HepG2 (cell line): Measurements from ENCODE around the gene UPB1. TPM values are rescaled to one million over a fixed set of nuclear protein-coding genes. Genes with fewer than 3 reads are reported as not detected.

Experiments
- ARNT2 ChIP-seq: sonication (generic); formaldehyde crosslinking; IDR thresholded peaks from 2 replicates; pipeline ENCODE4 v1.8.0; 2022; ENCODE audit warnings: mild to moderate bottlenecking, low read depth, missing genetic modification reagents, moderate library complexity
- ATRX ChIP-seq: sonication (generic); formaldehyde crosslinking; IDR thresholded peaks from 2 replicates; pipeline ENCODE4 v1.4.0; 2020; ENCODE audit warnings: missing genetic modification reagents, borderline replicate concordance
- FOXO4 ChIP-seq: sonication (generic); formaldehyde crosslinking; conservative IDR thresholded peaks from 2 replicates; pipeline ENCODE4 v1.8.1; 2023; ENCODE audit warnings: missing genetic modification reagents
- HNRNPUL1 ChIP-seq: fragments of 200-400 bp; formaldehyde crosslinking; IDR thresholded peaks from 2 replicates; pipeline ENCODE4 v1.6.1; 2017; ENCODE audit warnings: low read depth, mild to moderate bottlenecking, low read length, moderate library complexity
- KAT7 ChIP-seq: IDR thresholded peaks from 2 replicates; pipeline ENCODE4 v1.6.1; 2018; ENCODE audit warnings: borderline replicate concordance, missing compliant biosample characterization
- MED8 ChIP-seq: sonication (generic); formaldehyde crosslinking; IDR thresholded peaks from 2 replicates; pipeline ENCODE4 v1.8.1; 2023; ENCODE audit warnings: mild to moderate bottlenecking, missing genetic modification reagents; ENCODE audit not compliant: insufficient replicate concordance
- MNT ChIP-seq: fragments of 450-650 bp; IDR thresholded peaks from 2 replicates; pipeline ENCODE4 v1.6.1; 2016
- MTF2 ChIP-seq: sonication (generic); formaldehyde crosslinking; IDR thresholded peaks from 2 replicates; pipeline ENCODE4 v1.5.0; 2020; ENCODE audit warnings: missing genetic modification reagents, borderline replicate concordance
- MXD4 ChIP-seq: IDR thresholded peaks from 2 replicates; pipeline ENCODE4 v1.6.1; 2016; ENCODE audit warnings: mild to moderate bottlenecking, missing biosample characterization, missing genetic modification reagents
- NFKB2 ChIP-seq: sonication (generic); formaldehyde crosslinking; IDR thresholded peaks from 2 replicates; pipeline ENCODE4 v1.4.0; 2020; ENCODE audit warnings: missing genetic modification reagents, borderline replicate concordance
- POGK ChIP-seq: sonication (generic); formaldehyde crosslinking; conservative IDR thresholded peaks from 2 replicates; pipeline ENCODE4 v1.8.0; 2022; ENCODE audit warnings: mild to moderate bottlenecking, moderate library complexity, missing genetic modification reagents
- RCOR2 ChIP-seq: IDR thresholded peaks from 2 replicates; pipeline ENCODE4 v1.6.1; 2016; ENCODE audit warnings: missing biosample characterization, missing genetic modification reagents
- RFXAP ChIP-seq: sonication (generic); formaldehyde crosslinking; IDR thresholded peaks from 2 replicates; pipeline ENCODE4 v1.4.0; 2020; ENCODE audit warnings: missing genetic modification reagents, borderline replicate concordance
- SMARCE1 ChIP-seq: fragments of 450-650 bp; IDR thresholded peaks from 2 replicates; pipeline ENCODE4 v1.6.1; 2017; ENCODE audit warnings: borderline replicate concordance
- ZBTB33 ChIP-seq: sonication (generic); formaldehyde crosslinking; IDR thresholded peaks from 2 replicates; pipeline ENCODE4 v1.4.0; 2020; ENCODE audit warnings: missing genetic modification reagents
- ZMYM2 ChIP-seq: sonication (generic); formaldehyde crosslinking; IDR thresholded peaks from 2 replicates; pipeline ENCODE4 v1.8.0; 2022; ENCODE audit warnings: mild to moderate bottlenecking, missing genetic modification reagents
- ZNF101 ChIP-seq: sonication (generic); formaldehyde crosslinking; IDR thresholded peaks from 2 replicates; pipeline ENCODE4 v1.4.0; 2020; ENCODE audit warnings: mild to moderate bottlenecking, low read depth, missing genetic modification reagents, borderline replicate concordance
- ZNF234 ChIP-seq: sonication (generic); formaldehyde crosslinking; conservative IDR thresholded peaks from 2 replicates; pipeline ENCODE4 v1.5.1; 2020; ENCODE audit warnings: mild to moderate bottlenecking, missing genetic modification reagents
- ZNF343 ChIP-seq: sonication (generic); formaldehyde crosslinking; IDR thresholded peaks from 2 replicates; pipeline ENCODE4 v1.4.0; 2020; ENCODE audit warnings: mild to moderate bottlenecking, missing genetic modification reagents
- ZNF362 ChIP-seq: sonication (generic); formaldehyde crosslinking; IDR thresholded peaks from 2 replicates; pipeline ENCODE4 v1.4.0; 2020; ENCODE audit warnings: missing genetic modification reagents, mild to moderate bottlenecking, borderline replicate concordance
- ZNF382 ChIP-seq: sonication (generic); formaldehyde crosslinking; IDR thresholded peaks from 2 replicates; pipeline ENCODE4 v1.5.0; 2020; ENCODE audit warnings: missing genetic modification reagents, mild to moderate bottlenecking, borderline replicate concordance
- ZNF430 ChIP-seq: sonication (generic); formaldehyde crosslinking; IDR thresholded peaks from 2 replicates; pipeline ENCODE4 v1.9.0; 2021; ENCODE audit warnings: mild to moderate bottlenecking, missing genetic modification reagents
- ZNF564 ChIP-seq: sonication (generic); formaldehyde crosslinking; IDR thresholded peaks from 2 replicates; pipeline ENCODE4 v1.8.1; 2023; ENCODE audit warnings: mild to moderate bottlenecking, missing genetic modification reagents
- ZNF850 ChIP-seq: sonication (generic); formaldehyde crosslinking; conservative IDR thresholded peaks from 2 replicates; pipeline ENCODE4 v1.9.0; 2021; ENCODE audit warnings: mild to moderate bottlenecking, missing genetic modification reagents
- polyA plus RNA-seq, 8 experiments: library from polyadenylated mRNA; depleted of rRNA in 3 of 8; stranded (reverse) in 7 of 8; unstranded in 1 of 8; fragments of >200 nt; fragmentation: Illumina TruSeq in 4 of 8; extraction: Trizol in 4 of 8; gene quantifications; 2 replicates each; pipeline versions ENCODE4 v1.2.1 to v1.2.3, GENCODE V29; 2011 to 2016; ENCODE audit warnings: low read depth in 4 of 8, missing spikeins in 1 of 8, mixed read lengths in 1 of 8; ENCODE audit not compliant: insufficient read depth in 1 of 8
- total RNA-seq, 5 experiments: library from RNA; depleted of rRNA; stranded (reverse); fragments of >200 nt; fragmentation: Illumina TruSeq; extraction: Trizol; gene quantifications; 2 replicates each; pipeline ENCODE4 v1.2.3, GENCODE V29; 2016; ENCODE audit warnings: low read depth in 1 of 5

The UPB1 gene
- total and polyA plus RNA-seq, 2 of the 13 experiments (the other 11 are each of a cell fraction or from before 2014, with no cell fraction given), result 0.38 to 1.2 TPM

- TF ChIP-seq ATRX (CRISPR knock-in tag), result no peak
- TF ChIP-seq ZMYM2, result 0 out of 2 replicates have a peak, but pooled peaks have one; percentile 48
- no peak for TF ChIP-seq ZNF101 (CRISPR knock-in tag)
- TF ChIP-seq ZNF564 (CRISPR knock-in tag), result no peak
- TF ChIP-seq NFKB2, result no peak
- no peak for TF ChIP-seq SMARCE1
- TF ChIP-seq RFXAP (CRISPR knock-in tag), result no peak
- TF ChIP-seq KAT7 (CRISPR knock-in tag), result no peak
- TF ChIP-seq RCOR2, result no peak
- no peak for TF ChIP-seq ZBTB33 (CRISPR knock-in tag)
- TF ChIP-seq MNT, result no peak
- TF ChIP-seq ARNT2 (CRISPR knock-in tag), result 0 out of 2 replicates have a peak, but pooled peaks have one; percentile 28
- TF ChIP-seq ZNF234 (CRISPR knock-in tag), result no peak
- TF ChIP-seq ZNF430 (CRISPR knock-in tag), result no peak
- TF ChIP-seq ZNF850 (CRISPR knock-in tag), result no peak
- no peak for TF ChIP-seq POGK (CRISPR knock-in tag)
- no peak for TF ChIP-seq MXD4 (CRISPR knock-in tag)
- TF ChIP-seq ZNF362 (CRISPR knock-in tag), result peak; percentile 43; the same call in 1 of the 2 replicates
- TF ChIP-seq ZNF382, result no peak
- no peak for TF ChIP-seq HNRNPUL1
- TF ChIP-seq MTF2, result no peak
- no peak for TF ChIP-seq MED8
- TF ChIP-seq FOXO4 (CRISPR knock-in tag), result no peak
- no peak for TF ChIP-seq ZNF343
Observed at GRCh38 chr22:24565077-24565476, 69.9 kb downstream of the UPB1 start (continued).
